Heart left ventricle (tissue), 16 donors: Measurements from ENCODE around the gene MAGI2. TPM values are rescaled to one million over a fixed set of nuclear protein-coding genes. Genes with fewer than 3 reads are reported as not detected.

Experiments
- ATAC-seq, 4 donors: fragments of 200-7000 bp; cut with Tn5 transposase; one replicate each; pipeline ENCODE4 v1.9.1; 2020 to 2022; ENCODE audit warnings: moderate library complexity in 4 of 4, mild to moderate bottlenecking in 3 of 4, moderate number of reproducible peaks in 1 of 4
- DNase-seq, 5 donors: peaks; one replicate each; pipeline ENCODE4 v3.0.0-alpha.2; 2020
- H3K27ac ChIP-seq, 12 donors: fragments of 200-600 bp; sonication (generic) in 4 of 12; one replicate each; pipeline versions ENCODE4 v1.5.0 to v1.8.0; 2016 to 2022; ENCODE audit warnings: mild to moderate bottlenecking in 2 of 12
- H3K27me3 ChIP-seq, 9 donors: fragments of 200-600 bp; sonication (generic) in 2 of 9; one replicate each; pipeline versions ENCODE4 v1.5.1 to v1.8.0; 2016 to 2022; ENCODE audit warnings: mild to moderate bottlenecking in 3 of 9
- H3K36me3 ChIP-seq, 9 donors: fragments of 200-600 bp; sonication (generic) in 2 of 9; one replicate each; pipeline versions ENCODE4 v1.5.0 to v1.8.0; 2018 to 2022; ENCODE audit warnings: mild to moderate bottlenecking in 2 of 9
- H3K4me1 ChIP-seq, 12 donors: fragments of 200-600 bp; sonication (generic) in 4 of 12; one replicate each; pipeline versions ENCODE4 v1.5.0 to v1.8.0; 2016 to 2022; ENCODE audit warnings: mild to moderate bottlenecking in 3 of 12
- H3K4me3 ChIP-seq, 12 donors: fragments of 200-600 bp; sonication (generic) in 4 of 12; one replicate each; pipeline versions ENCODE4 v1.5.0 to v1.8.0; 2017 to 2022; ENCODE audit warnings: mild to moderate bottlenecking in 9 of 12, moderate library complexity in 4 of 12
- H3K9me3 ChIP-seq, 12 donors: fragments of 200-600 bp; sonication (generic) in 4 of 12; one replicate each; pipeline versions ENCODE4 v1.5.0 to v1.8.0; 2016 to 2022; ENCODE audit warnings: mild to moderate bottlenecking in 1 of 12
- CTCF ChIP-seq, 12 donors: fragments of 200-600 bp; sonication (generic) in 4 of 12; IDR thresholded peaks; one replicate each; pipeline versions ENCODE4 v1.5.0 to v1.8.0; 2018 to 2022; ENCODE audit warnings: antibody characterized with exemption in 12 of 12, mild to moderate bottlenecking in 5 of 12
- POLR2A ChIP-seq, 2 donors: fragments of 450-650 bp; IDR thresholded peaks; one replicate each; pipeline ENCODE4 v1.6.1; 2017; ENCODE audit warnings: antibody characterized with exemption in 2 of 2, mild to moderate bottlenecking in 2 of 2, moderate library complexity in 2 of 2
- WGBS, 4 donors: extraction: QIAGEN DNeasy Blood & Tissue Kit in 2 of 4; methylation state at CpG; one replicate each; pipeline versions ENCODE4 v1.1.5 to v1.1.7; 2013 to 2018; 5-methylcytosine and 5-hydroxymethylcytosine counted together
- intact Hi-C, 10 donors: fragments of 100-400 bp; cut with DNase I; formaldehyde crosslinking; loops; one replicate each; pipeline versions ENCODE4 v1.11.1 to v1.14.2; 2022
- polyA plus RNA-seq, 2 donors: library from polyadenylated mRNA; stranded (reverse); fragments of 200-250 nt; gene quantifications; one replicate each; pipeline ENCODE4 v1.2.3, GENCODE V29; 2013
- total RNA-seq, 9 donors: library from RNA; depleted of rRNA in 2 of 9; stranded (reverse); fragments of >200 nt in 2 of 9; fragmentation: NEBNext Ultra II Directional in 3 of 9; extraction: Animal tissue kit (Norgen Biotek cat#: 25700) in 3 of 9; gene quantifications; one replicate each; pipeline versions ENCODE4 v1.1.0 to v1.2.4, GENCODE V29; 2016 to 2023
- donor health status: ischemic (EF 13 %, LVEDD 7.1; RV severe dilation, severe dysfunction).
- donor health status: healthy with polysubstance abuse.
- donor health status: DM: no; HTN: yes; CAD: no.
- donor health status: DM: no; HTN: no; CAD: no.
- donor health status: ischemic (EF 25% LVEDD 6.9; RV normal size, moderate dysfunction).
- donor health status: ischemic (EF 25% LVEDD 5.7; RV mildly dilated, moderate dysfunction).
- donor health status: healthy.
- donor health status: DM: yes; HTN: yes; CAD: no.
- donor health status: ischemic (EF 35%, LVEDD 5.7; RV mildly dilated, moderate dysfunction).
- donor health status: nonischemic (EF 11% LVEDD 7.7; RV severe dilation, severe dysfunction).
- donor health status: DM: yes; HTN: yes; CAD: no.
- donor health status: PGD.
- donor health status: ischemic (EF 29% LVEDD 5.4; RV normal size, mild dysfunction).
- donor health status: nonischemic (EF 23%, LVEDD 6.1; RV moderate dilation, normal function).

MAGI2 gene
- total and polyA plus RNA-seq, 11 donors: 1.1 to 6.8 (median 3.8) TPM

GRCh38 chr7:78420001-78420400 lies 1033.5 kb downstream of the MAGI2 start:
- no peak for DNase-seq
- no peaks in the 10 kb centered on the region for H3K27me3 ChIP-seq
- ATAC-seq: no peak
- TF ChIP-seq CTCF (IDR thresholded peaks at IDR 0.05): no peak
- TF ChIP-seq POLR2A (IDR thresholded peaks at IDR 0.05): no peak
- H3K4me3 ChIP-seq: no peak overlapping the region
- no peaks in the 10 kb centered on the region for H3K4me1 ChIP-seq
- H3K9me3 ChIP-seq: peaks cover 0 to 15% (median 0%) of the 10 kb centered on the region in 12 donors
- H3K27ac ChIP-seq: no peak overlapping the region
- H3K36me3 ChIP-seq: no peaks in the 10 kb centered on the region
- intact Hi-C loops: no loop called here
- WGBS, 4 donors: 74 to 82% (median 81%) methylated on average over 1 of the region's 1 CpG

GRCh38 chr7:78417180-78417853 lies 1036.2 kb downstream of the MAGI2 start:
- H3K36me3 ChIP-seq: no peaks in the 10 kb centered on the region
- ATAC-seq (no peak), DNase-seq (no peak)
- peaks cover 0 to 11% (median 0%) of the 10 kb centered on the region in 12 donors for H3K9me3 ChIP-seq
- H3K27ac ChIP-seq: no peak overlapping the region
- intact Hi-C loops: no loop called here
- no peak overlapping the region for H3K4me3 ChIP-seq
- whole genome bisulfite sequencing, 4 donors: 72 to 81% (median 76%) methylated on average over 4 of the region's 4 CpGs
- H3K27me3 ChIP-seq: no peaks in the 10 kb centered on the region
- TF ChIP-seq POLR2A (IDR thresholded peaks at IDR 0.05) (no peak), CTCF (IDR thresholded peaks at IDR 0.05) (no peak)
- no peaks in the 10 kb centered on the region for H3K4me1 ChIP-seq

- Histone ChIP-seq H3K4me3 (no peak overlapping the region), H3K27ac (no peak overlapping the region), H3K4me1 (no peaks in the 10 kb centered on the region), H3K9me3 (peaks cover 0 to 11% (median 0%) of the 10 kb centered on the region in 12 donors), H3K27me3 (no peaks in the 10 kb centered on the region), H3K36me3 (no peaks in the 10 kb centered on the region)
- no peak for TF ChIP-seq POLR2A (IDR thresholded peaks at IDR 0.05)
- TF ChIP-seq CTCF (IDR thresholded peaks at IDR 0.05): no peak
- intact Hi-C loops: no loop called here
- no peak for DNase-seq
- ATAC-seq: no peak
- 79 to 84% (median 81%) methylated on average over 3 of the region's 3 CpGs for WGBS, 4 donors
These were observed 1039.9 kb downstream of the MAGI2 start for GRCh38 chr7:78413568-78413967.

- ATAC-seq: no peak
- TF ChIP-seq POLR2A (IDR thresholded peaks at IDR 0.05): no peak
- no peak for TF ChIP-seq CTCF (IDR thresholded peaks at IDR 0.05)
- peaks cover 0 to 11% (median 0%) of the 10 kb centered on the region in 12 donors for H3K9me3 ChIP-seq
- DNase-seq: no peak
- no peak overlapping the region for H3K4me3 ChIP-seq
- H3K4me1 ChIP-seq: no peaks in the 10 kb centered on the region
- no peaks in the 10 kb centered on the region for H3K36me3 ChIP-seq
- intact Hi-C loops: no loop called here
- H3K27me3 ChIP-seq: no peaks in the 10 kb centered on the region
- H3K27ac ChIP-seq: no peak overlapping the region
- WGBS, 4 donors: 87 to 91% (median 89%) methylated on average over 3 of the region's 3 CpGs
These were observed 1041.1 kb downstream of the MAGI2 start for GRCh38 chr7:78412216-78412858.
